GM20000 (cell line): ENCODE data around the gene METTL26.
"Not testable (repeated sequence)": the region's sequence is repeated elsewhere in the genome, so short reads cannot be mapped to it uniquely, and the experiment has no call there.

Source experiments
- DNase-seq: peaks from one replicate; pipeline ENCODE4 v3.0.0; 2012; ENCODE audit warnings: low spot score
- CTCF ChIP-seq: IDR thresholded peaks from 2 replicates; pipeline ENCODE4 v1.5.1; 2012; ENCODE audit warnings: mild to moderate bottlenecking, control low read depth; ENCODE audit errors: extremely low read depth, missing control alignments

Gene METTL26

GRCh38 chr16:606656-607307 is 29.3 kb downstream of the METTL26 start:
- TF ChIP-seq CTCF = no peak
- no peak for DNase-seq

- no peak for TF ChIP-seq CTCF
- no peak for DNase-seq
These were observed 32.2 kb downstream of the METTL26 start for GRCh38 chr16:603933-604332.

- no peak for DNase-seq
These were observed 35.3 kb downstream of the METTL26 start for GRCh38 chr16:600781-601180.

GRCh38 chr16:598823-599739 is 37.0 kb downstream of the METTL26 start:
- TF ChIP-seq CTCF = no peak
- no peak for DNase-seq

More at GRCh38 chr16:600781-601180, 35.3 kb downstream of the METTL26 start:
- TF ChIP-seq CTCF = no peak

GRCh38 chr16:597655-598054 is 38.5 kb downstream of the METTL26 start:
- not testable (repeated sequence) for DNase-seq

GRCh38 chr16:596736-597060 is 39.4 kb downstream of the METTL26 start:
- no peak for TF ChIP-seq CTCF
- no peak for DNase-seq

- no peak for TF ChIP-seq CTCF
- no peak for DNase-seq
These were observed 40.0 kb downstream of the METTL26 start for GRCh38 chr16:595942-596735.
